ENCODE data around the gene RGS7.

Gene RGS7

DNA sequence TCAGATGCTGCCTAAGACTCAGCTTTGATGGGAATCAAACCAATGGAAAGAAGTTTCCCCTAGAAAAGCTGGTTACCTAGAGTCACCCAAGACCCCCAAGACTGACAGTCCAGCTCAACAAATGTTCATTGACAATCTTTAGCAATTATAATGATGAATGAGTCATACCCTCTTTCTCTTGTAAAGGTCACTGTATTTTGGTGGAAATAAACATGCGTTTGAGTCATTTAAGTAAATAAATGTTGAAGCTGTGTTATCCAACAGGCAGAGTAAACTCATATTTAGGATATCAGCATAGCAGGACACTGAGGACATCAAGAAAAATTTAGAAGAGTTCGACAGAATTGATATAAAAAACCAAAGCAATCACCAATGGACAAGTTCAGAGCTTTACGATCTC is 295.9 kb downstream of the RGS7 start:
- Histone ChIP-seq H3K9me3 (no peaks in the 10 kb centered on the region), H3K4me1 (ENCODE audit: control insufficient read depth in 1 of 2, insufficient read depth in 1 of 2, low read depth in 1 of 2, low read length in 1 of 2) (no peaks in the 10 kb centered on the region), H3K27ac (no peak overlapping the region), H3K27me3 (no peaks in the 10 kb centered on the region), H3K4me3 (ENCODE audit: low read depth in 1 of 2, low read length in 1 of 2) (no peak overlapping the region), H3K36me3 (no peaks in the 10 kb centered on the region)
- TF ChIP-seq, protein P1, sequence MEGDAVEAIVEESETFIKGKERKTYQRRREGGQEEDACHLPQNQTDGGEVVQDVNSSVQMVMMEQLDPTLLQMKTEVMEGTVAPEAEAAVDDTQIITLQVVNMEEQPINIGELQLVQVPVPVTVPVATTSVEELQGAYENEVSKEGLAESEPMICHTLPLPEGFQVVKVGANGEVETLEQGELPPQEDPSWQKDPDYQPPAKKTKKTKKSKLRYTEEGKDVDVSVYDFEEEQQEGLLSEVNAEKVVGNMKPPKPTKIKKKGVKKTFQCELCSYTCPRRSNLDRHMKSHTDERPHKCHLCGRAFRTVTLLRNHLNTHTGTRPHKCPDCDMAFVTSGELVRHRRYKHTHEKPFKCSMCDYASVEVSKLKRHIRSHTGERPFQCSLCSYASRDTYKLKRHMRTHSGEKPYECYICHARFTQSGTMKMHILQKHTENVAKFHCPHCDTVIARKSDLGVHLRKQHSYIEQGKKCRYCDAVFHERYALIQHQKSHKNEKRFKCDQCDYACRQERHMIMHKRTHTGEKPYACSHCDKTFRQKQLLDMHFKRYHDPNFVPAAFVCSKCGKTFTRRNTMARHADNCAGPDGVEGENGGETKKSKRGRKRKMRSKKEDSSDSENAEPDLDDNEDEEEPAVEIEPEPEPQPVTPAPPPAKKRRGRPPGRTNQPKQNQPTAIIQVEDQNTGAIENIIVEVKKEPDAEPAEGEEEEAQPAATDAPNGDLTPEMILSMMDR (IDR thresholded peaks at IDR 0.05), result no peak

DNA sequence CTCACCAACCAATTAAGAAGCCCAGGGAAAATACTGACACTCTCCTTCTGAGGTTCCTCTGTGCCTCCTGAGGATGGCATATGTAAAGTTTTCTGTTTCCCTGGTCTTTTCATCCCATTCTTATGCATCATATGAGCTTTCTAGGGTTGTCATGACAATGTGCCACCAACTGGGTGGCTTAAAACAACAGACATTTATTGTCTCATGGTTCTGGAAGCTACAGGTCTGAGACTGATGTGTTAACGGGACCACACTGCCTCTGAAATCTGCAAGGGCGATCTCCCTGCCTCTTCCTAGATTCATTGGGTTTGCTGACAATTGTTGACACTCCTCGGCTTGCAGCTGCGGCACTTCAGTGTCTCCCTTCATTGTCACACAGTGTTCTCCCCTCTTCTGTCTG is 308.4 kb downstream of the RGS7 start:
- Histone ChIP-seq H3K4me3 (ENCODE audit: low read depth in 1 of 2, low read length in 1 of 2) (no peak overlapping the region), H3K27ac (no peak overlapping the region), H3K27me3 (no peaks in the 10 kb centered on the region), H3K9me3 (no peaks in the 10 kb centered on the region), H3K36me3 (no peaks in the 10 kb centered on the region), H3K4me1 (ENCODE audit: control insufficient read depth in 1 of 2, insufficient read depth in 1 of 2, low read depth in 1 of 2, low read length in 1 of 2) (no peaks in the 10 kb centered on the region)
- TF ChIP-seq, protein P1 (IDR thresholded peaks at IDR 0.05), result no peak

DNA sequence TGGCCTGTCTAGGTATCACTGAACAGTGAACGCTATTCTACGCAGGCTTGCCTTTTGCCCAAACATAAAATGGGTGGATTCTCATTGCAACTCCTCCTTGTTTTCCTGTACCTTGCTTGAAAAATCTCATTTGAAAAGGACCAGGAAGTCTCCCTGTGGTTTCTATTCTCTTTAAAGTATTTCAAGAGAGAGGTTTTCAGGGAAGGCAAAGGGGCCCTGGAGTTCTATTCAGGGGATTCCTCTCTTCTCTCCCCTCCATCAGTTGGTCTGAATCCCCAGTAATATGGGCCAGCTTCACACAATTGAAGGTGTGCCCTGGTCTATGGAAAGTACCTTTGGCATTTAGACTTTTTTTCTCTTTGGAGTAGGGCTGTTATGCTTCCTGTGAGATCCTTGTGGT is 311.3 kb downstream of the RGS7 start:
- H3K4me3 ChIP-seq (ENCODE audit: low read depth in 1 of 2, low read length in 1 of 2), result no peak overlapping the region
- H3K9me3 ChIP-seq, result no peaks in the 10 kb centered on the region
- no peaks in the 10 kb centered on the region for H3K36me3 ChIP-seq
- H3K4me1 ChIP-seq (ENCODE audit: control insufficient read depth in 1 of 2, insufficient read depth in 1 of 2, low read depth in 1 of 2, low read length in 1 of 2), result no peaks in the 10 kb centered on the region
- TF ChIP-seq, protein P1 (IDR thresholded peaks at IDR 0.05), result no peak
- no peak overlapping the region for H3K27ac ChIP-seq
- H3K27me3 ChIP-seq, result no peaks in the 10 kb centered on the region

DNA sequence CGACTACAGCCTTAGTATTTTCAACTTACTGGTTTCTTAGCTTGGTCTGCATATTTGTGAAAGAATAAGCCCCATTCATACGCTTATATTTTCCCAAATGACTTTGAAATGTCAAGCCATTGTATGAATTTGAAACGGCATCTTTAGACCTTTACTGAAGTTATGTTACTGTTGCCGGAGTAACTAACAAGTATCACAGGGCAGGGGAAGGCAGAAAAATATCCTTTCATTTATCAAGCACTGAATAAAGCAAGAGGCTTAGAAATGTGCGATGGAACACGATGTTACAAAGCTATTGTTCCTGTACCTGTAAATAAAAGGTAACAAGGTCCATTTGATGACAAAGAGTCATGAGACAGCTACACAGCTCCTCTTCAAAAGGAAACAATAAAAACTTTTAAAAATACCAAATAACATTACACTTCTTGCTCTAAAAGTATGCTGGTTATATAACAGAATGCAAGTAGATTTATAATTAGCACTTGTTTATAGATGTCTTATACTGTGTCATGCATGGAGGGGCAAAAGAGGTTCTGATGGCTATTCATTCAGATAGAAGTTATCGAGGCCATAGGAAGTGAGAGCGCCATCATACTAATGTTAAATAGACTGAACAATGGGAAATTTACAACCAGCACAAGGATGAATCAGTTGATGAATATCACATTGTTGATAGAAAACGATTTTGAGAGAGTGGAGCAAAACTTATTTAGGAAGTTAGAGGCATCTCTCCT is 322.6 kb downstream of the RGS7 start:
- Histone ChIP-seq H3K4me3 (ENCODE audit: low read depth in 1 of 2, low read length in 1 of 2) (no peak overlapping the region), H3K36me3 (no peaks in the 10 kb centered on the region), H3K27ac (no peak overlapping the region), H3K4me1 (ENCODE audit: control insufficient read depth in 1 of 2, insufficient read depth in 1 of 2, low read depth in 1 of 2, low read length in 1 of 2) (no peaks in the 10 kb centered on the region), H3K27me3 (no peaks in the 10 kb centered on the region), H3K9me3 (no peaks in the 10 kb centered on the region)
- TF ChIP-seq, protein P1 (IDR thresholded peaks at IDR 0.05), result no peak

DNA sequence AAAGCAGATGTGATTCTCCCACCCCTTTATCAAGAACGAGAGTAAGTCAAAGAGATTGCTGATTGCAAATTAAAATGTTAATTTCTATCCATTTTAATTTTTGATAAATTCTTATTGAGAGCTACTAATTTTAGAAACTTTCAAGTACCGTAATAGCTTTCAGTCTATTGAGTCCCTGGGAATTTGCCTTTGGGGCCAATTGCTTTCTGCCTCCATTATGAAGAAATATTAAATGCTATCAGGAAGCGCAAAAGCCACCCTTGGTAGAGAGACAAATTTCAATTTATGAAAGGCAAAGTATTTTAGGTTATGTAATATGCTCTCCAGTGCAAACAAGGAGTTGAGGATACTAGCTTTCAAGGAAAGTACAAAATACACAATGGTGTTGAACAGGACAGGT is 332.2 kb downstream of the RGS7 start:
- TF ChIP-seq, protein P1 (IDR thresholded peaks at IDR 0.05), result no peak
- H3K4me3 ChIP-seq (ENCODE audit: low read depth in 1 of 2, low read length in 1 of 2), result no peak overlapping the region
- no peaks in the 10 kb centered on the region for H3K27me3 ChIP-seq
- no peaks in the 10 kb centered on the region for H3K4me1 ChIP-seq (ENCODE audit: control insufficient read depth in 1 of 2, insufficient read depth in 1 of 2, low read depth in 1 of 2, low read length in 1 of 2)
- H3K36me3 ChIP-seq, result no peaks in the 10 kb centered on the region
- H3K27ac ChIP-seq, result no peak overlapping the region
- no peaks in the 10 kb centered on the region for H3K9me3 ChIP-seq
